Calu3 (cell line): ENCODE results near the gene ERC2. TPM values are rescaled to one million over a fixed set of nuclear protein-coding genes. Genes with fewer than 3 reads are reported as not detected.

ENCODE experiments used
- BruUV-seq: library from RNA; stranded (reverse); fragments of 400-500 nt; replicated peaks from 2 replicates; lab custom pipeline; 2021; lab: Mats Ljungman, UMichigan
- CTCF ChIA-PET: fragments of 300-600 bp; sonication (Branson Sonifier 250); formaldehyde crosslinking; loops from one replicate; lab custom pipeline; 2022; ENCODE audit warnings: antibody characterized with exemption; lab: Charles Lee
- DNase-seq: peaks from one replicate; pipeline ENCODE4 v3.0.0; 2022
- H3K27ac Mint-ChIP-seq: one replicate; pipeline ENCODE4 v1.8.0; 2022; ENCODE audit warnings: mixed read lengths; ENCODE audit not compliant: unreplicated experiment
- H3K27me3 Mint-ChIP-seq: one replicate; pipeline ENCODE4 v1.8.0; 2022; ENCODE audit warnings: mixed read lengths; ENCODE audit not compliant: unreplicated experiment
- H3K36me3 Mint-ChIP-seq: one replicate; pipeline ENCODE4 v1.8.0; 2022; ENCODE audit warnings: mild to moderate bottlenecking, moderate library complexity, mixed read lengths; ENCODE audit not compliant: insufficient read depth, unreplicated experiment
- H3K4me1 Mint-ChIP-seq: one replicate; pipeline ENCODE4 v1.8.0; 2022; ENCODE audit warnings: mild to moderate bottlenecking, low read depth, mixed read lengths; ENCODE audit not compliant: unreplicated experiment
- H3K4me3 Mint-ChIP-seq: one replicate; pipeline ENCODE4 v1.8.0; 2022; ENCODE audit warnings: mild to moderate bottlenecking, low read depth, moderate library complexity, mixed read lengths; ENCODE audit not compliant: unreplicated experiment
- H3K9me3 Mint-ChIP-seq: one replicate; pipeline ENCODE4 v1.8.0; 2022; ENCODE audit warnings: low read depth, mixed read lengths; ENCODE audit not compliant: unreplicated experiment
- intact Hi-C: fragments of 100-400 bp; cut with micrococcal nuclease; formaldehyde crosslinking; loops from one replicate; pipeline ENCODE4 v1.10.0; 2022; ENCODE audit not compliant: unreplicated experiment
- total RNA-seq: library from RNA; stranded (reverse); gene quantifications from 2 replicates; pipeline ENCODE4 v1.2.3, GENCODE V29; 2022
- TF ChIP-seq, protein P1 (sequence below): fragments of 200-600 bp; IDR thresholded peaks from one replicate; pipeline ENCODE4 v1.8.0; 2022; ENCODE audit warnings: antibody characterized with exemption; ENCODE audit not compliant: unreplicated experiment

Gene ERC2
- total RNA-seq, 1 experiment from 2014 or later: 0.73 TPM

DNA sequence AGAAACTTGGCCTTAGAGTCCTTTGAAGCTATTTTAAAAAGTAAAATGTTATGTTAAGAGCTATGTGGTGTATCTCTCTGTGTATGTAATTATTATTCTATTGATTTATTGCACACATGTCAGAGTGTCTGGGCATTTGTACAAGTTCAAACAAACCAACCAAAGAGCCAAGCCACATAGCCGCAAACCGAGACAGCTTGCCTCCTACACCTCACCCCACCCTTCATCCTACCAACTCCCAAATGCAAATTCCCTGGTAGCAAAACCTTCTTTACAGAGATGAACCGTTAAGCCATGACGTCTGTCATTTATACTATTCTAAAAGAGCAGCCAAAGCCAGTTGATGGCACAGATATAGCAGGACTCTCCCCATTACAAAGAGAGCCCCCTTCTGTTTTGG, 332.3 kb downstream of the ERC2 start:
- DNase-seq: no peak
- Mint-ChIP-seq H3K9me3 (no peaks in the 10 kb centered on the region), H3K27me3 (no peaks in the 10 kb centered on the region), H3K4me1 (peaks cover 13% of the 10 kb centered on the region), H3K4me3 (no peak overlapping the region), H3K27ac (no peak overlapping the region), H3K36me3 (no peaks in the 10 kb centered on the region)
- CTCF ChIA-PET: no interaction called here
- BruUV-seq: no TSS peak
- TF ChIP-seq, protein P1, sequence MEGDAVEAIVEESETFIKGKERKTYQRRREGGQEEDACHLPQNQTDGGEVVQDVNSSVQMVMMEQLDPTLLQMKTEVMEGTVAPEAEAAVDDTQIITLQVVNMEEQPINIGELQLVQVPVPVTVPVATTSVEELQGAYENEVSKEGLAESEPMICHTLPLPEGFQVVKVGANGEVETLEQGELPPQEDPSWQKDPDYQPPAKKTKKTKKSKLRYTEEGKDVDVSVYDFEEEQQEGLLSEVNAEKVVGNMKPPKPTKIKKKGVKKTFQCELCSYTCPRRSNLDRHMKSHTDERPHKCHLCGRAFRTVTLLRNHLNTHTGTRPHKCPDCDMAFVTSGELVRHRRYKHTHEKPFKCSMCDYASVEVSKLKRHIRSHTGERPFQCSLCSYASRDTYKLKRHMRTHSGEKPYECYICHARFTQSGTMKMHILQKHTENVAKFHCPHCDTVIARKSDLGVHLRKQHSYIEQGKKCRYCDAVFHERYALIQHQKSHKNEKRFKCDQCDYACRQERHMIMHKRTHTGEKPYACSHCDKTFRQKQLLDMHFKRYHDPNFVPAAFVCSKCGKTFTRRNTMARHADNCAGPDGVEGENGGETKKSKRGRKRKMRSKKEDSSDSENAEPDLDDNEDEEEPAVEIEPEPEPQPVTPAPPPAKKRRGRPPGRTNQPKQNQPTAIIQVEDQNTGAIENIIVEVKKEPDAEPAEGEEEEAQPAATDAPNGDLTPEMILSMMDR: no peak
- intact Hi-C loops: no loop called here

GRCh38 chr3:56133423-56133822, 334.8 kb downstream of the ERC2 start:
- no peak for DNase-seq
- no TSS peak for BruUV-seq
- CTCF ChIA-PET: no interaction called here
- intact Hi-C loops: no loop called here
- Mint-ChIP-seq H3K36me3 (no peaks in the 10 kb centered on the region), H3K27ac (no peak overlapping the region), H3K4me1 (peaks cover 13% of the 10 kb centered on the region), H3K4me3 (no peak overlapping the region), H3K9me3 (no peaks in the 10 kb centered on the region), H3K27me3 (no peaks in the 10 kb centered on the region)
- TF ChIP-seq, protein P1: no peak

GRCh38 chr3:56132762-56133161, 335.5 kb downstream of the ERC2 start:
- CTCF ChIA-PET: no interaction called here
- no peak overlapping the region for H3K27ac Mint-ChIP-seq

GRCh38 chr3:56131974-56132590, 336.2 kb downstream of the ERC2 start:
- Mint-ChIP-seq H3K9me3 (no peaks in the 10 kb centered on the region), H3K36me3 (no peaks in the 10 kb centered on the region), H3K27ac (no peak overlapping the region), H3K4me3 (no peak overlapping the region), H3K27me3 (no peaks in the 10 kb centered on the region), H3K4me1 (peaks cover 13% of the 10 kb centered on the region)
- CTCF ChIA-PET: no interaction called here
- TF ChIP-seq, protein P1: no peak
- DNase-seq: peak; percentile 69
- no TSS peak for BruUV-seq
- intact Hi-C loops: no loop called here

More at GRCh38 chr3:56132762-56133161, 335.5 kb downstream of the ERC2 start:
- TF ChIP-seq, protein P1: no peak
- no peaks in the 10 kb centered on the region for H3K9me3 Mint-ChIP-seq
- H3K4me1 Mint-ChIP-seq: peaks cover 13% of the 10 kb centered on the region
- no peak for DNase-seq
- intact Hi-C loops: no loop called here
- BruUV-seq: no TSS peak
- no peak overlapping the region for H3K4me3 Mint-ChIP-seq
- H3K27me3 Mint-ChIP-seq: no peaks in the 10 kb centered on the region
- H3K36me3 Mint-ChIP-seq: no peaks in the 10 kb centered on the region
